NCI-H1092 treated with DMSO at 0.1 percent for 48 hours (cell line): Measurements from ENCODE around the gene FAM170B.

Experiments used
- DNase-seq: peaks from one replicate; lab custom pipeline; 2025; lab: John Stamatoyannopoulos, UW

Gene FAM170B

GRCh38 chr10:49133706-49134248 is at the start of gene FAM170B:
Gene FAM170B (minus strand): TSS chr10:49134021. CDS start chr10:49133918, 103 bp downstream.
- no peak for DNase-seq

DNA sequence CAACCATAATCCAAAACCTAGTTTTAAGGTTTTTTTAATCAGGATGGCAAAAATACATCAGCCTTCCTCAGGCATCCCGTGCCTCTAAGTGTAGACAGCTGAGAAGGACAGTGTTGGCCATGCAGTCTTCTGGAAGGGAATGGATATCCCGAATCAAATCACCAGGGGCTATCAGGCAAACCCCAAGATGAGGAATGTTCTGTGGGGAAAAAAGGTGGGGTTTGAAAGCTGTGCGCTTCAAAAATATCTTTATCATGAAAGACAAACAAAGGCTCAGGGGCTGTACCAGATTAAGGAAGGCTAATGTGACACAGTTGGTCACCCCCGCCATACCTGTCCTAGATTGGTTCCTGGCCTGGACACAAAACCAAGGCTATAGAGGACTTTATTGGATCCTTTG is 49.0 kb upstream of the FAM170B start:
- no peak for DNase-seq

GRCh38 chr10:49180444-49180860 is 46.6 kb upstream of the FAM170B start:
- DNase-seq = no peak

GRCh38 chr10:49179699-49180443 is 46.0 kb upstream of the FAM170B start:
- no peak for DNase-seq

DNA sequence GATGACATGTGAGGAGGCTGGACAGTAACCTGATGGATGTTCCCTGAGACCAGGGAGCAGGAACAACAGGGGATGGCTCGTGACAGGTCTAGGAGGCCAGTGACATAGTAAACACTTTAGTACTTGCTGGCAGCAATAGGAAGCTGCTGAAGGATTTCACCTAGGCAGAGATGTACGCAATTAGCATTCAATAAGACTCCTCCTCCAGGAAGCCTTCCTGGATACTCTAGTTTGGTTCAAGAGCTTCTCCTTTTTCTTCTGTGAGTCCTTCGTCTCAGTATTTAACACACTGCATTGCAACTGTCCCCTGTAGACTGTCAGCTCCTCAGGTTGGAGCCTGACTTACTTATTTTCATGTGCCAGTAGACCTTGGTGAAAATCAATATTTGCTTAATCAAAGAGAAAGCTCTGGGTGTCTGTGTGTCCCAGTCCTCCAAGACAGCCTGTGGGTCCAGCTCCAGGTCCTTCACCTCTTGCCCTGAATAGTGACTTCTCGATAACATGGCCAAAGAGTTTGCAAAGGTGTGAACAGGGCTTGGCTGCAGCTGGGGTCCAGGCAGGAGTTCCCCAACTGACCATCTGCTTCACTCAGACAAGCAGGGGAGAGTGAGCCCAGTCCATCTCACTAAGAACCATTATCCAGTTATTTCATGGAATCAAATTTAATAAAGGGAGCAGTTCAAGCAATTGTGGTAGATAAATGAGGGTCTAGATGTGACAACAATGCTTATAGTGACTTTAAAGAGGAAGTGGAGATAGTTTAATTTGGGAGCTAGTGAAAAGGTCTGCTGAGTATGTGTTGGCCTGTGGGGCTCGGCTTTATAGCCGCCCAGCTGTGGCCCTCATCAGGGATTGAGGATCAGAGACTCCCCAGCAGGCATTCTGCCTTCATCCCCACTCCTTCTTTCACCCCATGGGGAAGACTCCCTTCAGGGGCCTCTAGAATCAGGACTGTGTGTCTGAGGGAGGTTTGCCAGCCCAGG is 45.0 kb upstream of the FAM170B start:
- DNase-seq = no peak

GRCh38 chr10:49177391-49178355 is 43.9 kb upstream of the FAM170B start:
- no peak for DNase-seq

DNA sequence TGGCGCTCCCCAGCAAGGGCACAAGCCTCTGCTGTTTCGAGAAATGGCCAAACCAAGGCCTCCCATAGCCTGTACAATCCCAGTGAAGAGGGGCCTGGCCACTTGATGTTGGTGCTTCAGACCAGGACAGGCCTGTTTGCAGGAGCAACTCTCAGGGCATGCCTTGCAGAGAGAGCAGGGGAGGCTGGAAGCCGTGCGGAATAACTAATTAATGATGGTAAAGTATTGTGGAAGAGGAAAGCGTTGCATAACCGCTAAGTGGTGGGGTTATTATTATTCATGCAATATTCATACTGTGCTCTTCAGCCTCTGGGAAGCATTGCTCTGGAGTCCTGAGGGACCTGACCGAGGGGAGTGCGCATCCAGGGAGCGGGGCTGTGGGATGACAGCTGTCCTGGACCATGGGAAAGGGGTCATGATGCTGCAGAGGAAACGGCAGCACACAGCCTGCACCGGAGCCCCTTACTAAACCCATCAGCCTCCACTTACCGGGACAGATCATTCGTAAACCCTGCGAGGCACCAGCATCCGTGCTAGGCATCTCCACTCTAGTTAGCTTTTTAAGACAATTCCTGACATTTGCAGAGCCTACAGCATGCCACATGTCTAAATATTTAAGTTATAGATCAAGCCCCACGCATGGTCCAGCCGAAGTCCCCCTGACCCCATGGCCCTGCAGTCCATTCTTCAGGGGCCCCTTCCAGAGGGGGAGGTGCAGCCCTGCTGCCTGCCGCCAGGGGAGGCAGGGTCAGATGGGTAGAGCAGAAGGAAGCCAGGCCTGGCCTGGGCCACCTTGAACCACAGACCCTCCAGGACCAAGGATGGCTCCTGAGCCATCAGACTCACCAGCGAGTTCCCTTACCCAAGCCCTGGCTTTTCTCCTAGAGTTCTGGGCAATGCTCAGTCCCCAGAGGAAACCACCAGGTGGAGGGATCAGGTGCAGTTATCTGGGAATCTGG is 42.8 kb upstream of the FAM170B start:
- no peak for DNase-seq

DNA sequence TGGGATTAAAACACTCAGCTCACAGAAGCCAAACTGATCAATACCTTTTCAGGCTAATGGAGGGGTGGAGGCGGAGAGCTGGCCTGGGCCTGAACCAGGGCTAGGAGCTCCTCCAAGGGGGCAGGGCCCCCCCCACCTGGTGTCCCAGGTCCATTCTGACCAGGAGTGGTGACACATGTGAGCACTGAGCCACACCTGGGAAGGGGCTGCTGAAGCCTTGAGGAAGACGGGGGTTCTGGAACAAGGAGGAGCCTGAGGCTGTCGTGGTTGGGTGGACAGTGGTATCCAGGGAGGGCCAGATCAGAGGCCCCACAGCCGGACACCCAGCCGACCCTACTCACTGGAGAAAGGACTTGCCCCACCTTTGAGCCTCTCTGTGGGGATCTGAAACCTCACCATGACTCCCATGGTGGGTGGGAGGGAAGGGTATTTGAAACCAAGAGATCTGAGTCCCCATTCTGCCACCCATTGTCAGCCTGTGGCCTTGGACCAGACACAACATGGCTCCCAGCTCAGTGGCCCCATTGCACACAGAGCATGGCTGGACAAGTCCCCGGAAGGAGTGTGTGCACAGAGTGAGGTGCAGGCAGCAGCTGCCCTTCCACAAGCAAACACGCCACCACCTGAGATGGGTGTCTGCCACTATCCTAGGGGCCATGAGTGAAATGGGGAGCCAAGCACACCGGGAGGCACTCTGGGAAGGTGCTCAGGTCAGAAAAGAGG is 41.9 kb upstream of the FAM170B start:
- no peak for DNase-seq

- DNase-seq = no peak
These were observed 41.2 kb upstream of the FAM170B start for GRCh38 chr10:49174926-49175500.

- no peak for DNase-seq
These were observed 40.6 kb upstream of the FAM170B start for GRCh38 chr10:49174261-49174925.

DNA sequence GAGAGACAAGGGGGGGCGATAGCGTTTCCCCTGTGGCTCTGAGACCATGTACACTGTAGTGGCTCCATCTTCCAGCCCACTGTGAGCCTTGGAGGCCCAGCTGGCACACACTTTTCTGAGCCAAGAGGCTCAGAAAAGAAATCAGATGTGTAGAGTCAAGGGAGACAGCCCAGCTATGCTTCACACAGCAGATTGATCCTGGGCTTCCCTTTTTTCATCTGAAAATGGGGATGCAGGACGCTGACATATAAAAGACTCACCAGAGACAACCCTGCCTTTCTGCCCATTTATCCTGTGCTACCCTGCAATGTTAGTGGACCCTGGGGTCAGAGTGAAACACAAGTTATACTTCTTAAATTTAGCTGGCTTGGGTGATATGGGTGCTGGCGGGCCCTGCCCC is 40.0 kb upstream of the FAM170B start:
- DNase-seq = no peak

- no peak for DNase-seq
These were observed 39.5 kb upstream of the FAM170B start for GRCh38 chr10:49173201-49173772.

DNA sequence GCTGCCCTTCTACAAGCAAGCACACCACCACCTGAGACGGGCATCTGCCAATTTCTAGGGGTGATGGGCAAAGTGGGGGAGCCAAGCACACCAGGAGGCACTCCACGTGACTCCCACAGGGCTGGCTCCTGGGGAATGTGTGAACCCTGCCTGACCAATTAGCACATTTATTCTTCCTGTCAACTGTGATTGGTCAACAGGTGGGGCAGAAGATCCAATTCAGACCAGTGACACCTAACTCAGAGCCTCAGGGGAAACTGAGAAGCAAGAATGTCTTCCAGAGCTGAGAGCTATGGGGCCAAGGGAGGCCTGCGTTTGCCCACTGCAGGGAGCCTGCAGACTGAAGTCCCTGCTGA is 38.9 kb upstream of the FAM170B start:
- no peak for DNase-seq

GRCh38 chr10:49172061-49172776 is 38.4 kb upstream of the FAM170B start:
- DNase-seq = peak; percentile 7

DNA sequence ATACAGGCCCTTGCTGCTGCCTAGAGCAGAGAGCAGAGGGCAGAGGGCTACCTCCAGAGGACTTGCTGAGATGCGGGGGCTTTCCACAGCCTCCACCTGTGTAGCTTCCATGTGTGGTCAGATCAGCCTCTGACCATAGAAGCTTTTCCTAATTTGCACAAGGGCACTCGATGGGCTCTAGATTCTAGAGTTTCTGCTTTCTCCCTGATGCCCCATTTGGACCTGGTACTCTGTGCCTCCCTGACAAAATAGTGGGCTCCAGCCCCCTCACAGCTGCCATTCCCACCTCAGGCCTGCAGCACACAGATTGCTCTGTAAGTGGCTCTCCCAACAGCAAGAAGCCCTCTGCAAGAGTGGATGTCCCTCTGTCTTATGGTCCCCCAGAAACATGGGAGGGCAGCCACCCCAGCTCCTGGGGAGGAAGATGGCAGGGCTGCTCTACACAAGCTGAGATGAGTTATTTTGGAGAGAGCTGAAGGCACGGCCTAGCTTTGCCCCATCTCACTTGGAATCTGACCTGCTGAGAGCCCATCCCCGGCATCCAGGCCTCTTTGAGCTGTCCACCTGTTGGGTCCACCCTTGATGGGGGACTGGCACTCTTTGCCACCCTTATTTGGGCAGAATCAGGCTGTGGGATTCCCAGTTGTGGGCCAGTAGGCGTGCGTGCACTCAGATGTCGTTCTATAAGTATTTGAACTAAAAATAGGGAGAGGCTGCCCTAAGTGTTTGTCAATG is 37.7 kb upstream of the FAM170B start:
- no peak for DNase-seq

- DNase-seq = no peak
These were observed 37.0 kb upstream of the FAM170B start for GRCh38 chr10:49170632-49171325.
